OCI-LY7 (cell line): ENCODE measurements around the gene CRMP1. TPM values are rescaled to one million over a fixed set of nuclear protein-coding genes. Genes with fewer than 3 reads are reported as not detected.

Experiments used
- BruUV-seq: library from RNA; stranded (reverse); fragments of 400-500 nt; replicated peaks from 2 replicates; lab custom pipeline; 2021; lab: Mats Ljungman, UMichigan
- CTCF ChIA-PET: fragments of 300-600 bp; sonication (Branson Sonifier 250); formaldehyde crosslinking; loops from one replicate; lab custom pipeline; 2022; ENCODE audit warnings: antibody characterized with exemption; ENCODE audit not compliant: unreplicated experiment; lab: Charles Lee
- POLR2A ChIA-PET: fragments of 300-600 bp; sonication (Branson Sonifier 250); formaldehyde crosslinking; loops from one replicate; lab custom pipeline; 2022; ENCODE audit warnings: antibody characterized with exemption; lab: Charles Lee
- DNase-seq: peaks from one replicate; pipeline ENCODE4 v3.0.0-alpha.2; 2015; ENCODE audit warnings: low spot score
- H2AFZ ChIP-seq: fragments of 200-600 bp; sonication (generic), shearing (Covaris generic); 2 replicates; pipeline ENCODE4 v1.6.1; 2014; ENCODE audit warnings: mild to moderate bottlenecking, antibody characterized with exemption, low read length, moderate library complexity
- H3K27ac ChIP-seq: fragments of 200-600 bp; sonication (generic); 2 replicates; pipeline ENCODE4 v1.5.1; 2014; ENCODE audit warnings: mixed run types, low read depth, mild to moderate bottlenecking, moderate library complexity, low read length, inconsistent platforms; ENCODE audit not compliant: poor library complexity, severe bottlenecking
- H3K36me3 ChIP-seq: fragments of 200-600 bp; sonication (generic); 2 replicates; pipeline ENCODE4 v1.6.1; 2014; ENCODE audit warnings: mild to moderate bottlenecking, antibody characterized with exemption, low read length, moderate library complexity, mixed read lengths; ENCODE audit not compliant: insufficient read depth
- H3K4me1 ChIP-seq: fragments of 200-600 bp; sonication (generic); 2 replicates; pipeline ENCODE4 v1.5.1; 2014; ENCODE audit warnings: mild to moderate bottlenecking, low read length; ENCODE audit not compliant: insufficient read depth, poor library complexity, severe bottlenecking
- H3K4me2 ChIP-seq: fragments of 200-600 bp; sonication (generic); 2 replicates; pipeline ENCODE4 v1.6.1; 2014; ENCODE audit warnings: mild to moderate bottlenecking, low read length
- H3K4me3 ChIP-seq: fragments of 200-600 bp; sonication (generic); 2 replicates; pipeline ENCODE4 v1.5.1; 2014; ENCODE audit warnings: mild to moderate bottlenecking, low read depth, low read length; ENCODE audit not compliant: poor library complexity, severe bottlenecking
- H3K79me2 ChIP-seq: fragments of 200-600 bp; sonication (generic); 2 replicates; pipeline ENCODE4 v1.6.1; 2016; ENCODE audit warnings: low read depth, mild to moderate bottlenecking, low read length, moderate library complexity, mixed read lengths; ENCODE audit not compliant: insufficient read depth
- H3K9me2 ChIP-seq: fragments of 200-600 bp; sonication (generic); 2 replicates; pipeline ENCODE4 v1.6.1; 2016; ENCODE audit warnings: mild to moderate bottlenecking, low read length, mixed read lengths; ENCODE audit not compliant: insufficient read depth
- H3K9me3 ChIP-seq: fragments of 200-600 bp; sonication (generic); 2 replicates; pipeline ENCODE4 v1.6.1; 2014; ENCODE audit warnings: mild to moderate bottlenecking, mixed run types, low read length, mixed read lengths
- H4K20me1 ChIP-seq: fragments of 200-600 bp; sonication (generic); 2 replicates; pipeline ENCODE4 v1.6.1; 2014; ENCODE audit warnings: mild to moderate bottlenecking, antibody characterized with exemption, low read length, moderate library complexity, mixed read lengths; ENCODE audit not compliant: insufficient read depth
- EZH2phosphoT487 ChIP-seq: fragments of 200-600 bp; sonication (generic); IDR thresholded peaks from 2 replicates; pipeline ENCODE4 v1.6.1; 2018; ENCODE audit warnings: low read depth, borderline replicate concordance, mild to moderate bottlenecking, mixed run types, antibody characterized with exemption, low read length, moderate library complexity, mixed read lengths
- intact Hi-C: fragments of 100-400 bp; cut with micrococcal nuclease; formaldehyde crosslinking; loops from one replicate; pipeline ENCODE4 v1.10.0; 2022; ENCODE audit not compliant: unreplicated experiment
- total RNA-seq, 2 experiments: library from RNA; depleted of rRNA in 1 of 2; stranded (reverse); fragments of >200 nt in 1 of 2; shearing (Covaris generic) in 1 of 2; gene quantifications; 2 replicates each; pipeline ENCODE4 v1.2.3, GENCODE V29; 2014 to 2022
- TF ChIP-seq, protein P1 (sequence below): fragments of 200-600 bp; sonication (generic); conservative IDR thresholded peaks from 2 replicates; pipeline ENCODE4 v1.5.1; 2014; ENCODE audit warnings: mild to moderate bottlenecking, antibody characterized with exemption, low read length, moderate library complexity, mixed read lengths

CRMP1 gene
- total RNA-seq, 2 experiments from 2014 or later = not detected

GRCh38 chr4:5922556-5922955 lies 29.7 kb upstream of the CRMP1 start:
- intact Hi-C loops = no loop called here
- no peaks in the 10 kb centered on the region for H3K4me1 ChIP-seq
- no TSS peak for BruUV-seq
- TF ChIP-seq EZH2phosphoT487 = no peak
- TF ChIP-seq, protein P1, sequence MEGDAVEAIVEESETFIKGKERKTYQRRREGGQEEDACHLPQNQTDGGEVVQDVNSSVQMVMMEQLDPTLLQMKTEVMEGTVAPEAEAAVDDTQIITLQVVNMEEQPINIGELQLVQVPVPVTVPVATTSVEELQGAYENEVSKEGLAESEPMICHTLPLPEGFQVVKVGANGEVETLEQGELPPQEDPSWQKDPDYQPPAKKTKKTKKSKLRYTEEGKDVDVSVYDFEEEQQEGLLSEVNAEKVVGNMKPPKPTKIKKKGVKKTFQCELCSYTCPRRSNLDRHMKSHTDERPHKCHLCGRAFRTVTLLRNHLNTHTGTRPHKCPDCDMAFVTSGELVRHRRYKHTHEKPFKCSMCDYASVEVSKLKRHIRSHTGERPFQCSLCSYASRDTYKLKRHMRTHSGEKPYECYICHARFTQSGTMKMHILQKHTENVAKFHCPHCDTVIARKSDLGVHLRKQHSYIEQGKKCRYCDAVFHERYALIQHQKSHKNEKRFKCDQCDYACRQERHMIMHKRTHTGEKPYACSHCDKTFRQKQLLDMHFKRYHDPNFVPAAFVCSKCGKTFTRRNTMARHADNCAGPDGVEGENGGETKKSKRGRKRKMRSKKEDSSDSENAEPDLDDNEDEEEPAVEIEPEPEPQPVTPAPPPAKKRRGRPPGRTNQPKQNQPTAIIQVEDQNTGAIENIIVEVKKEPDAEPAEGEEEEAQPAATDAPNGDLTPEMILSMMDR = no peak
- H3K4me2 ChIP-seq = no peak overlapping the region
- H3K27ac ChIP-seq = no peak overlapping the region
- no peaks in the 10 kb centered on the region for H3K9me2 ChIP-seq
- no peak overlapping the region for H2AFZ ChIP-seq
- H3K36me3 ChIP-seq = no peaks in the 10 kb centered on the region
- DNase-seq = no peak
- POLR2A ChIA-PET = no interaction called here
- no peaks in the 10 kb centered on the region for H3K79me2 ChIP-seq
- no peak overlapping the region for H3K4me3 ChIP-seq
- H3K9me3 ChIP-seq = no peaks in the 10 kb centered on the region
- no peaks in the 10 kb centered on the region for H4K20me1 ChIP-seq
- CTCF ChIA-PET = no interaction called here

DNA sequence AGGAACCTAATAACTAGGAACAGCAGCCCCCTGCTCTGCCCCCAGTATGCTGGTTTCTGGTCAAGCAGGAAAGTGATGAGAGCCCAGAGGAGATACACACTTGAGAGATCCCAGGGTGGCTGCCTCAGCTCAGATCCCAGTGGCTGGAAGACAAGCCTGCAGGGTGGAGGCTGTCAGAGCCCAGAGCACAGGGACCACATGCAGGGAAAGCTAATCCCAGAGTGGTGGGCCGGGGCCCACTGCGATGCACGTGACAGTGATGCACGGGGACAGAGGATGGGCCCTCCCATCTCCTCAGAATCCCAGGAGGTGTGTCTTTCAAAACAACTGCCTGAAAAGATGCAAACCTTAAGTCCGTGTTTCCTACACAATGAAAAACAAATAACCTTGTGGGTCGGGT lies 29.1 kb upstream of the CRMP1 start:
- Histone ChIP-seq H2AFZ (no peak overlapping the region), H3K9me3 (no peaks in the 10 kb centered on the region), H3K4me2 (no peak overlapping the region), H4K20me1 (no peaks in the 10 kb centered on the region), H3K4me1 (no peaks in the 10 kb centered on the region), H3K9me2 (no peaks in the 10 kb centered on the region), H3K4me3 (no peak overlapping the region), H3K36me3 (no peaks in the 10 kb centered on the region), H3K27ac (no peak overlapping the region), H3K79me2 (no peaks in the 10 kb centered on the region)
- BruUV-seq = no TSS peak
- ChIA-PET POLR2A (no interaction called here), CTCF (no interaction called here)
- TF ChIP-seq, protein P1 = no peak
- no peak for TF ChIP-seq EZH2phosphoT487
- no peak for DNase-seq
- intact Hi-C loops = no loop called here

- ChIA-PET POLR2A (no interaction called here), CTCF (no interaction called here)
- H3K4me1 ChIP-seq = no peaks in the 10 kb centered on the region
- no peak for DNase-seq
- intact Hi-C loops = no loop called here
- no peaks in the 10 kb centered on the region for H3K79me2 ChIP-seq
- H2AFZ ChIP-seq = no peak overlapping the region
- no peaks in the 10 kb centered on the region for H3K36me3 ChIP-seq
- no peak overlapping the region for H3K4me3 ChIP-seq
- BruUV-seq = no TSS peak
- no peaks in the 10 kb centered on the region for H3K9me2 ChIP-seq
- no peak for TF ChIP-seq EZH2phosphoT487
- H3K27ac ChIP-seq = no peak overlapping the region
- no peaks in the 10 kb centered on the region for H4K20me1 ChIP-seq
- no peak overlapping the region for H3K4me2 ChIP-seq
- no peaks in the 10 kb centered on the region for H3K9me3 ChIP-seq
Observed at GRCh38 chr4:5921101-5921980, 28.5 kb upstream of the CRMP1 start.
